ES-I3 (cell line): ENCODE results near the gene KSR1.
"Not testable (repeated sequence)": the region's sequence is repeated elsewhere in the genome, so short reads cannot be mapped to it uniquely, and the experiment has no call there.

Experiments used
- H3K36me3 ChIP-seq: 2 replicates; pipeline ENCODE4 v1.6.1; 2013; ENCODE audit warnings: mild to moderate bottlenecking, low read length, control low read depth, moderate library complexity; ENCODE audit not compliant: insufficient read depth
- H3K4me1 ChIP-seq: 2 replicates; pipeline ENCODE4 v1.6.1; 2013; ENCODE audit warnings: mild to moderate bottlenecking, control low read depth, low read length; ENCODE audit not compliant: insufficient read depth
- H3K9ac ChIP-seq: 2 replicates; pipeline ENCODE4 v1.6.1; 2013; ENCODE audit warnings: low read depth, mild to moderate bottlenecking, low read length, moderate library complexity
- H3K9me3 ChIP-seq: 2 replicates; pipeline ENCODE4 v1.6.1; 2013; ENCODE audit warnings: mild to moderate bottlenecking, low read length, moderate library complexity; ENCODE audit not compliant: control insufficient read depth, insufficient read depth

KSR1 gene

GRCh38 chr17:27433521-27433920 is 22.7 kb upstream of the KSR1 start:
- no peaks in the 10 kb centered on the region for H3K36me3 ChIP-seq
- no peak overlapping the region for H3K9ac ChIP-seq
- no peaks in the 10 kb centered on the region for H3K4me1 ChIP-seq
- H3K9me3 ChIP-seq = no peaks in the 10 kb centered on the region

GRCh38 chr17:27435431-27436070 is 20.7 kb upstream of the KSR1 start:
- H3K9me3 ChIP-seq, H3K4me1 ChIP-seq, H3K9ac ChIP-seq: not testable (repeated sequence)

GRCh38 chr17:27438348-27438998 is 17.8 kb upstream of the KSR1 start:
- Histone ChIP-seq H3K9ac (no peak overlapping the region), H3K9me3 (no peaks in the 10 kb centered on the region), H3K4me1 (no peaks in the 10 kb centered on the region), H3K36me3 (no peaks in the 10 kb centered on the region)

More at GRCh38 chr17:27435431-27436070, 20.7 kb upstream of the KSR1 start:
- not testable (repeated sequence) for H3K36me3 ChIP-seq

- H3K36me3 ChIP-seq = no peaks in the 10 kb centered on the region
- no peak overlapping the region for H3K9ac ChIP-seq
- H3K4me1 ChIP-seq = no peaks in the 10 kb centered on the region
Measured at GRCh38 chr17:27439342-27439741, 16.9 kb upstream of the KSR1 start.

GRCh38 chr17:27442702-27443101 is 13.5 kb upstream of the KSR1 start:
- Histone ChIP-seq H3K36me3 (no peaks in the 10 kb centered on the region), H3K9me3 (no peaks in the 10 kb centered on the region), H3K9ac (no peak overlapping the region), H3K4me1 (no peaks in the 10 kb centered on the region)

More at GRCh38 chr17:27439342-27439741, 16.9 kb upstream of the KSR1 start:
- H3K9me3 ChIP-seq = no peaks in the 10 kb centered on the region

GRCh38 chr17:27443491-27443890 is 12.8 kb upstream of the KSR1 start:
- Histone ChIP-seq H3K36me3 (no peaks in the 10 kb centered on the region), H3K9me3 (no peaks in the 10 kb centered on the region), H3K4me1 (no peaks in the 10 kb centered on the region), H3K9ac (no peak overlapping the region)

- H3K9ac ChIP-seq = no peak overlapping the region
Measured at GRCh38 chr17:27445971-27446370, 10.3 kb upstream of the KSR1 start.

GRCh38 chr17:27446569-27447301 is 9.5 kb upstream of the KSR1 start:
- no peak overlapping the region for H3K9ac ChIP-seq
- no peaks in the 10 kb centered on the region for H3K9me3 ChIP-seq
- no peaks in the 10 kb centered on the region for H3K4me1 ChIP-seq
- H3K36me3 ChIP-seq = no peaks in the 10 kb centered on the region

More at GRCh38 chr17:27445971-27446370, 10.3 kb upstream of the KSR1 start:
- no peaks in the 10 kb centered on the region for H3K4me1 ChIP-seq
- H3K9me3 ChIP-seq = no peaks in the 10 kb centered on the region
- H3K36me3 ChIP-seq = no peaks in the 10 kb centered on the region

- not testable (repeated sequence) for H3K36me3 ChIP-seq, H3K9ac ChIP-seq, H3K9me3 ChIP-seq, H3K4me1 ChIP-seq
Measured at GRCh38 chr17:27448534-27448933, 7.7 kb upstream of the KSR1 start.

GRCh38 chr17:27449541-27449940 is 6.7 kb upstream of the KSR1 start:
- no peaks in the 10 kb centered on the region for H3K9me3 ChIP-seq
- H3K4me1 ChIP-seq = no peaks in the 10 kb centered on the region
- H3K9ac ChIP-seq = no peak overlapping the region
- no peaks in the 10 kb centered on the region for H3K36me3 ChIP-seq

- Histone ChIP-seq H3K36me3 (no peaks in the 10 kb centered on the region), H3K4me1 (no peaks in the 10 kb centered on the region)
Measured at GRCh38 chr17:27449988-27450387, 6.3 kb upstream of the KSR1 start.

GRCh38 chr17:27450416-27450815 is 5.8 kb upstream of the KSR1 start:
- Histone ChIP-seq H3K9me3 (no peaks in the 10 kb centered on the region), H3K9ac (no peak overlapping the region), H3K36me3 (no peaks in the 10 kb centered on the region), H3K4me1 (no peaks in the 10 kb centered on the region; the same call in 1 of the 2 replicates)

More at GRCh38 chr17:27449988-27450387, 6.3 kb upstream of the KSR1 start:
- Histone ChIP-seq H3K9me3 (no peaks in the 10 kb centered on the region), H3K9ac (no peak overlapping the region)

- no peak overlapping the region for H3K9ac ChIP-seq
- H3K4me1 ChIP-seq = no peaks in the 10 kb centered on the region; the same call in 1 of the 2 replicates
- H3K9me3 ChIP-seq = no peaks in the 10 kb centered on the region
- H3K36me3 ChIP-seq = no peaks in the 10 kb centered on the region
Measured at GRCh38 chr17:27451906-27452305, 4.3 kb upstream of the KSR1 start.

- H3K36me3 ChIP-seq = no peaks in the 10 kb centered on the region
- H3K9me3 ChIP-seq = no peaks in the 10 kb centered on the region
- H3K9ac ChIP-seq = no peak overlapping the region
- no peaks in the 10 kb centered on the region; the same call in 1 of the 2 replicates for H3K4me1 ChIP-seq
Measured at GRCh38 chr17:27452828-27453227, 3.4 kb upstream of the KSR1 start.

GRCh38 chr17:27453471-27453870 is 2.8 kb upstream of the KSR1 start:
- H3K4me1 ChIP-seq = no peaks in the 10 kb centered on the region; the same call in 1 of the 2 replicates
- H3K36me3 ChIP-seq = no peaks in the 10 kb centered on the region
- no peaks in the 10 kb centered on the region for H3K9me3 ChIP-seq
- no peak overlapping the region for H3K9ac ChIP-seq
